Measurements from ENCODE around the gene TRIM45.
"Not testable (repeated sequence)": the region's sequence is repeated elsewhere in the genome, so short reads cannot be mapped to it uniquely, and the experiment has no call there.

Gene TRIM45

DNA sequence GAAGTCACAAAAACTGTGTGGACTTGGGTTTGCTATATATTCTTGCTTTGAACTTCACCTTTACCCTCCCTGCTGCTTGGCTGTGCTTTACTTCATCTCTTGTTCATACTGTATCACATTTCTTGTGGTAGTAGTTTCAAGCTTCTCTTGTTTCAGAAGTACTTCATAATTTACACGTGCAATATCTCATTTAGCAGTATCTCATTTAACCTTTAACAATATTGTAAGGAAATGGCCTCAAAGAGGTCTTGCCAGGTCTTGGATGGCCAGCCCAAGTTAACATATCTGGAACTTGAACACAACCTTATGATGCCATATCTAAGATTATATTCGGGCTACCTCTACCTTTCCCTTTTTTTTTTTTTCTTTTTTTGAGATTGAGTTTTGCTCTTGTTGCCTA, 1.7 kb upstream of the TRIM45 start:
- Histone ChIP-seq H3K79me2 (ENCODE audit: insufficient read depth, low read depth) (no peaks in the 10 kb centered on the region), H2AFZ (ENCODE audit: low read depth) (no peak overlapping the region), H3K4me3 (IDR thresholded peaks at IDR 0.05; ENCODE audit: insufficient read depth, low read depth, low read length) (no peak overlapping the region), H4K20me1 (ENCODE audit: insufficient read depth) (no peaks in the 10 kb centered on the region), H3K27me3 (ENCODE audit: insufficient read depth, low read depth) (no peaks in the 10 kb centered on the region), H3K4me2 (no peak overlapping the region), H3K4me1 (ENCODE audit: low read depth, poor library complexity, severe bottlenecking) (no peaks in the 10 kb centered on the region), H3K27ac (no peak overlapping the region), H3K9ac (no peak overlapping the region), H3K36me3 (ENCODE audit: insufficient read depth) (no peaks in the 10 kb centered on the region)
- TF ChIP-seq, protein P1, sequence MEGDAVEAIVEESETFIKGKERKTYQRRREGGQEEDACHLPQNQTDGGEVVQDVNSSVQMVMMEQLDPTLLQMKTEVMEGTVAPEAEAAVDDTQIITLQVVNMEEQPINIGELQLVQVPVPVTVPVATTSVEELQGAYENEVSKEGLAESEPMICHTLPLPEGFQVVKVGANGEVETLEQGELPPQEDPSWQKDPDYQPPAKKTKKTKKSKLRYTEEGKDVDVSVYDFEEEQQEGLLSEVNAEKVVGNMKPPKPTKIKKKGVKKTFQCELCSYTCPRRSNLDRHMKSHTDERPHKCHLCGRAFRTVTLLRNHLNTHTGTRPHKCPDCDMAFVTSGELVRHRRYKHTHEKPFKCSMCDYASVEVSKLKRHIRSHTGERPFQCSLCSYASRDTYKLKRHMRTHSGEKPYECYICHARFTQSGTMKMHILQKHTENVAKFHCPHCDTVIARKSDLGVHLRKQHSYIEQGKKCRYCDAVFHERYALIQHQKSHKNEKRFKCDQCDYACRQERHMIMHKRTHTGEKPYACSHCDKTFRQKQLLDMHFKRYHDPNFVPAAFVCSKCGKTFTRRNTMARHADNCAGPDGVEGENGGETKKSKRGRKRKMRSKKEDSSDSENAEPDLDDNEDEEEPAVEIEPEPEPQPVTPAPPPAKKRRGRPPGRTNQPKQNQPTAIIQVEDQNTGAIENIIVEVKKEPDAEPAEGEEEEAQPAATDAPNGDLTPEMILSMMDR (conservative IDR thresholded peaks at IDR 0.05; ENCODE audit: low read depth, low read length): no peak

DNA sequence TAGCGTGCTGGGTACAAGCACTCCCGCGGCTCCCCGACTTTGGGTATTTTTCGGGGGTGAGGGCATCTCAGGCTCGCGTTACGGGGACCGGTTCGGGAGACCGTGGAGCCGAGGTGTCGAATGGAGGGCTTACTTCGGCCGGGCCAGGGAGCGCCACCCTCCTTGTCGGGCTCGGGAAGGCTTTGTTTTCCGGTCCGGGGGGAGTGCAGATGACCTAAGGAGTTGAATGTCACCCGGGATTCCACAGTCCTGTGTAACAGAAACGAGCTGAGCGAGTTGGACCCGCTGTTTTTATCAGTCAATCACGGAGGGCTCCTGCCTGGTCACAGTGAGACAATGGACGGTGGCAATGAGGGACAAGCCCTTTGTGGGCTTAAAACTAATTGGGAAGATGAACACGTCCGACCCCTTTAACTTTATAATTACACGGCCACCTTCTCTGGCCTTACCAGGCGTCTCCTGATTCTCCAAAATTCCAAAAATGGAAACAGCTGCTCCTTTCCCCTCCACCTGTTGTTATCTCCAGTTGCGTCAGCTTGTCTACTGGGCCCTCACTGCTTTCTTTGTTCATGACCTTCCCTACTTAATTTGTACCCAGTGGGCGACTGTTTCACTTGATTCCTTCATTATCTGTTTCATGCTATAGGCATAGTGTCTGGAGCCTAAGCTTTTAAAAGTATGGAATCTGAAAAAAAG, 929 bp upstream of the TRIM45 start:
- H3K36me3 ChIP-seq (ENCODE audit: insufficient read depth): no peaks in the 10 kb centered on the region
- no peak overlapping the region; the same call in 1 of the 2 replicates for H3K4me2 ChIP-seq
- no peak overlapping the region for H3K4me3 ChIP-seq (IDR thresholded peaks at IDR 0.05; ENCODE audit: insufficient read depth, low read depth, low read length)
- no peaks in the 10 kb centered on the region for H3K27me3 ChIP-seq (ENCODE audit: insufficient read depth, low read depth)
- no peak overlapping the region for H3K9ac ChIP-seq
- TF ChIP-seq, protein P1 (conservative IDR thresholded peaks at IDR 0.05; ENCODE audit: low read depth, low read length): no peak; the same call in 1 of the 2 replicates
- no peaks in the 10 kb centered on the region for H4K20me1 ChIP-seq (ENCODE audit: insufficient read depth)
- H2AFZ ChIP-seq (ENCODE audit: low read depth): peak overlapping the region; percentile 73
- no peak overlapping the region for H3K27ac ChIP-seq
- H3K79me2 ChIP-seq (ENCODE audit: insufficient read depth, low read depth): no peaks in the 10 kb centered on the region
- no peaks in the 10 kb centered on the region for H3K4me1 ChIP-seq (ENCODE audit: low read depth, poor library complexity, severe bottlenecking)

DNA sequence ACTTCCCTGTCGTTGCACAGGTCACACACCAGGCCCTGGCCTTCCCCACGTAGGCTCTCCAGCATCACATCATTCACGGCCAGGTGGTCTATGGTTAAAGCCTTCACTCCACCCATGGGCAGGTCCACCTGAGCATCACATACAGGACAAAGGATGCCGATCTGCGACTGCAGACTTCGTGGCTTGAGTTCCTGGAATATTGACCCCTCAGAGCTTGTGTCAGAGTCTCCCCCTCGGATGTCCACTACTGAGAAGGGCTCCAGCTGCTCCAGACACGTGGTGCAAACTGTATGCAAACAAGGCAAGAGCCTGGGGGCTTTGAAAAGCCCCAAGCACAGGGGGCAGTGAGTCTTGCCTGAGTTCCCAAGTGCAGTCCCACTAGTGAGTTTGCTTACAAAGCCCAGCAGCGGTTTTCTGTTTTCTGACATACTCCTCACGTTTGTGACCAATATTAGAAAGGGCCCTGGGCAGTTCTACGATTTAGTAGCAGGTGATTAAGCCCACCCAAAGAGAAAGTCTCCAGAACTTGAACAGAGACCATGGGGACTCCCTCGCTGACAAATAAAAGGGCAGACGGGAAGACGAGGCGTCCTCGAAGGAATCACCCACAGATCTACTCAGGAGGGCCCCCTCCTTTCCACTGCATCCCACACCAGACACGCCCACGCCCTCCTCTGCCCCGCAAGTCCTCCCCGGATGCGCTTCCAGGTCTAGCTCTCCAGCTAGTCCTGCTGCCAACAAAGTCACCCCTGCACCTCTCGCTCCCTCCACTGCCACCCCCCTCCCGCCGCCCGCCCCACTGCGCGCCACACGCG, 568 bp downstream of the TRIM45 start:
- H3K4me2 ChIP-seq: peak overlapping the region; percentile 51
- TF ChIP-seq, protein P1 (conservative IDR thresholded peaks at IDR 0.05; ENCODE audit: low read depth, low read length): no peak
- H2AFZ ChIP-seq (ENCODE audit: low read depth): peak overlapping the region; percentile 73
- H3K79me2 ChIP-seq (ENCODE audit: insufficient read depth, low read depth): no peaks in the 10 kb centered on the region
- no peaks in the 10 kb centered on the region for H3K4me1 ChIP-seq (ENCODE audit: low read depth, poor library complexity, severe bottlenecking)
- no peak overlapping the region for H3K27ac ChIP-seq
- no peaks in the 10 kb centered on the region for H3K27me3 ChIP-seq (ENCODE audit: insufficient read depth, low read depth)
- H4K20me1 ChIP-seq (ENCODE audit: insufficient read depth): no peaks in the 10 kb centered on the region
- no peaks in the 10 kb centered on the region for H3K36me3 ChIP-seq (ENCODE audit: insufficient read depth)
- peak overlapping the region; percentile 37 for H3K4me3 ChIP-seq (IDR thresholded peaks at IDR 0.05; ENCODE audit: insufficient read depth, low read depth, low read length)
- H3K9ac ChIP-seq: peak overlapping the region; percentile 37; the same call in 1 of the 2 replicates

DNA sequence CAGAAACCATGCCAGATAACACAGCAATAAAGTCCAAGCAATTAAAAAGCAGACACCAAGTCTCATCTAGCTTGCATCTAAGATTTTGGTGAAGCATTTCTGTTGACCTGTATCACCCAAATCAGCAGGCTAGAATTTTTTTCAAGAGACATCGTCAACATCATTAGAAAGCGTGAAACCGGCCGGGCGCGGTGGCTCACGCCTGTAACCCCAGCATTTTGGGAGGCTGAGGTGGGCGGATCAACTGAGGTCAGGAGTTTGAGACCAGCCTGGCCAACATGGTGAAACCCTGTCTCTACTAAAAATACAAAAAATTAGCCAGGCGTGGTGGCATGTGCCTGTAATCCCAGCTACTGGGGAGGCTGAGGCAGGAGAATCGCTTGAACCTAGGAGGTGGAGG, 2.4 kb downstream of the TRIM45 start:
- not testable (repeated sequence) for H3K79me2 ChIP-seq (ENCODE audit: insufficient read depth, low read depth); H3K4me1 ChIP-seq (ENCODE audit: low read depth, poor library complexity, severe bottlenecking); H3K9ac ChIP-seq; H3K4me2 ChIP-seq; H3K4me3 ChIP-seq (IDR thresholded peaks at IDR 0.05; ENCODE audit: insufficient read depth, low read depth, low read length); H2AFZ ChIP-seq (ENCODE audit: low read depth); H4K20me1 ChIP-seq (ENCODE audit: insufficient read depth); H3K27ac ChIP-seq; H3K27me3 ChIP-seq (ENCODE audit: insufficient read depth, low read depth); H3K36me3 ChIP-seq (ENCODE audit: insufficient read depth)

DNA sequence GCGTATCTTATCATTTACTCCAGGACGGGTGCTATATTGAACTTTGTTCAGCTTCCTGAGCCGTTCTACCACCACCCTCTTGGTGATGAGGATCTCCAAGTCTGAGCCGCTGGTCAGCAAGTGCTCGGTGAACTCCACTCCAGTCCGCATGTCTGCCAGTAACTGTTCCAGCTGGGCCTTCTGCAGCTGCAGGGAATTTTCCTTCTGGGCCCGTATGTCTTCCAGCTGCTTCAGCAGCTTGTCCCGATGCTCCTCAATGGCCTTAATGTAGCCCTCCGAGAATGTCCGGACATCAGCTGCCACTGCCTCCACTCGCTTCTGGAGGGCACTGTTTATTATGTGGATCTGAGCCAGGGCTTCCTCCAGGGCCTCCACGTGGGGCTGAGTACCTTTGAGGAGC, 3.4 kb downstream of the TRIM45 start:
- TF ChIP-seq, protein P1 (conservative IDR thresholded peaks at IDR 0.05; ENCODE audit: low read depth, low read length): no peak
- Histone ChIP-seq H3K79me2 (ENCODE audit: insufficient read depth, low read depth) (no peaks in the 10 kb centered on the region), H3K27ac (no peak overlapping the region), H2AFZ (ENCODE audit: low read depth) (no peak overlapping the region), H3K4me1 (ENCODE audit: low read depth, poor library complexity, severe bottlenecking) (no peaks in the 10 kb centered on the region), H3K27me3 (ENCODE audit: insufficient read depth, low read depth) (no peaks in the 10 kb centered on the region), H4K20me1 (ENCODE audit: insufficient read depth) (no peaks in the 10 kb centered on the region), H3K4me2 (no peak overlapping the region), H3K9ac (no peak overlapping the region), H3K4me3 (IDR thresholded peaks at IDR 0.05; ENCODE audit: insufficient read depth, low read depth, low read length) (no peak overlapping the region), H3K36me3 (ENCODE audit: insufficient read depth) (no peaks in the 10 kb centered on the region)
